Mesendoderm (in vitro differentiated cells): ENCODE measurements around the gene TRPM4.
"Not testable (repeated sequence)": the region's sequence is repeated elsewhere in the genome, so short reads cannot be mapped to it uniquely, and the experiment has no call there.

ENCODE experiments used
- DNase-seq: peaks from one replicate; pipeline ENCODE4 v3.0.0; 2013
- H2AK5ac ChIP-seq: 2 replicates; pipeline ENCODE4 v1.6.1; 2013; ENCODE audit warnings: low read length, inconsistent platforms
- H2BK120ac ChIP-seq: 2 replicates; pipeline ENCODE4 v1.6.1; 2013; ENCODE audit warnings: low read depth, mild to moderate bottlenecking, low read length, moderate library complexity, mixed read lengths
- H2BK15ac ChIP-seq: replicated peaks from 2 replicates; pipeline ENCODE4 v1.6.1; 2013; ENCODE audit warnings: low read depth, mild to moderate bottlenecking, moderate library complexity
- H2BK5ac ChIP-seq: 2 replicates; pipeline ENCODE4 v1.6.1; 2013; ENCODE audit warnings: low read length, inconsistent platforms
- H3K18ac ChIP-seq: 2 replicates; pipeline ENCODE4 v1.6.1; 2013; ENCODE audit warnings: mild to moderate bottlenecking, low read length, mixed read lengths
- H3K23ac ChIP-seq: one replicate; pipeline ENCODE4 v1.6.1; 2013; ENCODE audit warnings: low read length
- H3K27ac ChIP-seq: 2 replicates; pipeline ENCODE4 v1.5.1; 2013; ENCODE audit warnings: low read depth, mild to moderate bottlenecking, inconsistent platforms, low read length, moderate library complexity
- H3K27me3 ChIP-seq: 2 replicates; pipeline ENCODE4 v1.6.1; 2013; ENCODE audit warnings: low read length, control low read depth, mild to moderate bottlenecking, inconsistent platforms; ENCODE audit not compliant: insufficient read depth, poor library complexity
- H3K36me3 ChIP-seq: 2 replicates; pipeline ENCODE4 v1.6.1; 2013; ENCODE audit warnings: low read length, inconsistent platforms; ENCODE audit not compliant: control insufficient read depth, insufficient read depth
- H3K4ac ChIP-seq: one replicate; pipeline ENCODE4 v1.6.1; 2013; ENCODE audit warnings: low read depth, mild to moderate bottlenecking, low read length, moderate library complexity
- H3K4me1 ChIP-seq: 2 replicates; pipeline ENCODE4 v1.6.1; 2013; ENCODE audit warnings: low read depth, low read length, inconsistent platforms; ENCODE audit not compliant: control insufficient read depth
- H3K4me2 ChIP-seq: 2 replicates; pipeline ENCODE4 v1.6.1; 2013; ENCODE audit warnings: low read length
- H3K4me3 ChIP-seq: 2 replicates; pipeline ENCODE4 v1.5.1; 2013; ENCODE audit warnings: mild to moderate bottlenecking, low read length
- H3K56ac ChIP-seq: one replicate; pipeline ENCODE4 v1.6.1; 2013; ENCODE audit warnings: low read length
- H3K79me1 ChIP-seq: 2 replicates; pipeline ENCODE4 v1.6.1; 2013; ENCODE audit warnings: low read length, inconsistent platforms
- H3K79me2 ChIP-seq: 2 replicates; pipeline ENCODE4 v1.6.1; 2013; ENCODE audit warnings: mild to moderate bottlenecking, low read length; ENCODE audit not compliant: control insufficient read depth, insufficient read depth
- H3K9ac ChIP-seq: 2 replicates; pipeline ENCODE4 v1.6.1; 2013; ENCODE audit warnings: low read length, inconsistent platforms
- H4K5ac ChIP-seq: one replicate; pipeline ENCODE4 v1.6.1; 2013; ENCODE audit warnings: low read length
- H4K8ac ChIP-seq: one replicate; pipeline ENCODE4 v1.6.1; 2013; ENCODE audit warnings: low read depth, mild to moderate bottlenecking, control low read depth, low read length, moderate library complexity
- WGBS: extraction: QIAGEN DNeasy Blood & Tissue Kit; methylation state at CpG from one replicate; pipeline ENCODE4 v1.1.7; 2013; ENCODE audit warnings: low lambda C conversion rate, missing lambda C conversion rate; ENCODE audit not compliant: insufficient coverage; ENCODE audit errors: extremely low coverage; 5-methylcytosine and 5-hydroxymethylcytosine counted together

TRPM4 gene

DNA sequence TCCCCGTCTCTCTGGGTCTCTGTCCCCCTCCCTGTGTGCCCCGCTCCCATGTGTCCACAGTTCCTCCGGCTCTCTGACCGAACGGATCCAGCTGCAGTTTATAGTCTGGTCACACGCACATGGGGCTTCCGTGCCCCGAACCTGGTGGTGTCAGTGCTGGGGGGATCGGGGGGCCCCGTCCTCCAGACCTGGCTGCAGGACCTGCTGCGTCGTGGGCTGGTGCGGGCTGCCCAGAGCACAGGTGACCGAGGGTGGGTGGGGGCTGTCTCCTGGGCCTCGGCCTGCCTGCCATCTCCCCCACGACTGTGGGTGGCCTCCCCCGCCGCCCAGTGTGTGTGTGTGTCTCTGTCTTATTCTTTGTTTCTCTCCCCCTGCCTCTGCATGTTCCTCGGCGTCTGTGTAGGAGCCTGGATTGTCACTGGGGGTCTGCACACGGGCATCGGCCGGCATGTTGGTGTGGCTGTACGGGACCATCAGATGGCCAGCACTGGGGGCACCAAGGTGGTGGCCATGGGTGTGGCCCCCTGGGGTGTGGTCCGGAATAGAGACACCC lies 10.3 kb downstream of the TRPM4 start:
- no peak overlapping the region for H2BK5ac ChIP-seq
- H2BK15ac ChIP-seq: no peak overlapping the region
- no peak overlapping the region for H3K4me3 ChIP-seq
- H3K4me1 ChIP-seq: no peaks in the 10 kb centered on the region
- H4K8ac ChIP-seq: no peak overlapping the region
- no peak overlapping the region for H3K4ac ChIP-seq
- no peak overlapping the region for H2BK120ac ChIP-seq
- no peak overlapping the region for H4K5ac ChIP-seq
- H3K36me3 ChIP-seq: no peaks in the 10 kb centered on the region
- H3K27me3 ChIP-seq: no peaks in the 10 kb centered on the region
- DNase-seq: no peak
- H3K18ac ChIP-seq: no peak overlapping the region
- no CpG with 5 or more reads among the region's 25 CpGs for WGBS
- no peak overlapping the region for H3K23ac ChIP-seq
- H2AK5ac ChIP-seq: no peak overlapping the region
- H3K27ac ChIP-seq: no peak overlapping the region
- no peak overlapping the region for H3K9ac ChIP-seq
- no peak overlapping the region for H3K56ac ChIP-seq
- H3K79me2 ChIP-seq: no peaks in the 10 kb centered on the region
- no peak overlapping the region for H3K4me2 ChIP-seq
- no peaks in the 10 kb centered on the region for H3K79me1 ChIP-seq

- H3K27ac ChIP-seq: no peak overlapping the region
These were observed 10.8 kb downstream of the TRPM4 start for GRCh38 chr19:49168421-49168820.

DNA sequence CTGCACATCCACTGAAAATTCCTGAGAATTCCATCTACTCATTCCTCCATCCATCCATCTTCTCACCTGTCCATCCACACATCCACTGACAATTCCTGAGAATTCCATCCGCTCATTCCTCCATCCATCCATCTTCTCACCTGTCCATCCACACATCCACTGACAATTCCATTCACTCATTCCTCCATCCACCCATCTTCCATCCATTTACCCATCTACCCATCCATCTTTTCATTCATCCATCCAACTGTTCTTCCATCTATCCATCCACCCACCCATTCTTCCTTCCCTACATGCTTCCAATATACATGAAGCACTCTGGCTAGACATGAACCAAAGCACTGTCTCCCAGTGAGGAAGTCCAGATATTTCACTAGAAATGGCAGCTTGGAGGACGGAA lies 15.6 kb downstream of the TRPM4 start:
- Histone ChIP-seq H4K8ac (no peak overlapping the region), H3K9ac (no peak overlapping the region), H3K56ac (no peak overlapping the region), H3K27me3 (no peaks in the 10 kb centered on the region), H4K5ac (no peak overlapping the region), H3K4ac (no peak overlapping the region), H2BK120ac (no peak overlapping the region), H3K79me1 (no peaks in the 10 kb centered on the region), H2BK5ac (no peak overlapping the region), H3K4me2 (no peak overlapping the region), H3K23ac (no peak overlapping the region), H3K27ac (no peak overlapping the region), H3K79me2 (no peaks in the 10 kb centered on the region), H3K18ac (no peak overlapping the region), H3K36me3 (no peaks in the 10 kb centered on the region), H2BK15ac (no peak overlapping the region), H3K4me1 (no peaks in the 10 kb centered on the region), H2AK5ac (no peak overlapping the region), H3K4me3 (no peak overlapping the region)
- DNase-seq: no peak
- WGBS: no CpG with 5 or more reads among the region's 2 CpGs

More at GRCh38 chr19:49168421-49168820, 10.8 kb downstream of the TRPM4 start:
- H3K79me2 ChIP-seq: no peaks in the 10 kb centered on the region
- H3K18ac ChIP-seq: no peak overlapping the region
- no peak overlapping the region for H2BK5ac ChIP-seq
- H3K79me1 ChIP-seq: no peaks in the 10 kb centered on the region
- no peak overlapping the region for H3K4me2 ChIP-seq
- H3K4me1 ChIP-seq: no peaks in the 10 kb centered on the region
- DNase-seq: no peak
- no peak overlapping the region for H3K4me3 ChIP-seq
- H3K56ac ChIP-seq: no peak overlapping the region
- H3K9ac ChIP-seq: no peak overlapping the region
- H2BK15ac ChIP-seq: no peak overlapping the region
- H4K8ac ChIP-seq: no peak overlapping the region
- H3K23ac ChIP-seq: no peak overlapping the region
- H2BK120ac ChIP-seq: no peak overlapping the region
- no CpG with 5 or more reads among the region's 23 CpGs for WGBS
- no peaks in the 10 kb centered on the region for H3K27me3 ChIP-seq
- H4K5ac ChIP-seq: no peak overlapping the region
- no peak overlapping the region for H3K4ac ChIP-seq
- H2AK5ac ChIP-seq: no peak overlapping the region
- no peaks in the 10 kb centered on the region for H3K36me3 ChIP-seq

DNA sequence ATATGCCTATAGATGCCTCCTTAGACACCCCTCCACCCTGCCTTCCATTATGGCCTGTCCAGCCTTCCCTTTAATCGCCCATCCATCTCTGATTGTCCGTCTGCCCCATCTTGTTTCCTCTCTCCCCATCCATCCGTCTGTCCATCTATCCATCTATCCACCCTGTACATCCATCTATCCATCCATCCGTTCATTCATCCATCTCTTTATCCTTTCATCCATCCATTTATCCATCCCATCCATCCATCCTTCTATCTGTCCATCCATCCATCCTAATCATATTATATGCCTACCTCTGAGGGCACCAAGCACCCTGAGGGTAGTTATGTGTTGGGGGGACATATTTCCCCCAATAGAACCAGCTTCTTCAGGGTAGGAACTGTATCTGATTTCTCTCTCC lies 23.1 kb downstream of the TRPM4 start:
- H3K27ac ChIP-seq: no peak overlapping the region
- H3K79me1 ChIP-seq: no peaks in the 10 kb centered on the region
- no peak overlapping the region for H3K9ac ChIP-seq
- H3K4me3 ChIP-seq: no peak overlapping the region
- no peaks in the 10 kb centered on the region for H3K79me2 ChIP-seq
- H2BK15ac ChIP-seq: no peak overlapping the region
- H4K8ac ChIP-seq: no peak overlapping the region
- no peaks in the 10 kb centered on the region for H3K27me3 ChIP-seq
- H3K4me1 ChIP-seq: no peaks in the 10 kb centered on the region
- no peak overlapping the region for H3K4me2 ChIP-seq
- no peaks in the 10 kb centered on the region for H3K36me3 ChIP-seq
- DNase-seq: no peak
- no peak overlapping the region for H2BK5ac ChIP-seq
- no peak overlapping the region for H2AK5ac ChIP-seq
- H3K23ac ChIP-seq: no peak overlapping the region
- H2BK120ac ChIP-seq: no peak overlapping the region
- H3K56ac ChIP-seq: no peak overlapping the region
- 100% methylated on average over 1 of the region's 4 CpGs for WGBS
- no peak overlapping the region for H3K18ac ChIP-seq
- H4K5ac ChIP-seq: no peak overlapping the region
- no peak overlapping the region for H3K4ac ChIP-seq

- H3K4me1 ChIP-seq, H3K4ac ChIP-seq, H3K18ac ChIP-seq, H3K4me2 ChIP-seq, H3K56ac ChIP-seq, H3K9ac ChIP-seq, H4K5ac ChIP-seq, H3K36me3 ChIP-seq, H3K79me1 ChIP-seq, H2BK15ac ChIP-seq, H3K23ac ChIP-seq, H3K27ac ChIP-seq, H4K8ac ChIP-seq, H2BK5ac ChIP-seq, H3K79me2 ChIP-seq, H3K4me3 ChIP-seq, H2BK120ac ChIP-seq, H3K27me3 ChIP-seq, H2AK5ac ChIP-seq, DNase-seq: not testable (repeated sequence)
- 100% methylated on average over 1 of the region's 20 CpGs for WGBS
These were observed 24.6 kb downstream of the TRPM4 start for GRCh38 chr19:49182010-49182847.
